Activated CD8-positive, alpha-beta memory T cell treated with anti-CD3 and anti-CD28 coated beads for 36 hours (primary cell): ENCODE results near the gene ZNF503. TPM values are rescaled to one million over a fixed set of nuclear protein-coding genes. Genes with fewer than 3 reads are reported as not detected.

Source experiments
- CTCF ChIA-PET: fragments of 350-600 bp; sonication (Branson Sonifier 250); formaldehyde crosslinking; loops from one replicate; lab custom pipeline; 2021; ENCODE audit warnings: antibody characterized with exemption; lab: Charles Lee
- POLR2A ChIA-PET: fragments of 350-600 bp; sonication (Branson Sonifier 250); formaldehyde crosslinking; loops from one replicate; lab custom pipeline; 2021; ENCODE audit warnings: antibody characterized with exemption; lab: Charles Lee
- total RNA-seq, 2 experiments: library from RNA; stranded (reverse); gene quantifications; one replicate each; pipeline ENCODE4 v1.2.3, GENCODE V29; 2021

The ZNF503 gene
- total RNA-seq, 2 experiments from 2014 or later, result 0.36 to 0.38 TPM

GRCh38 chr10:75432763-75433162 lies 31.2 kb upstream of the ZNF503 start:
- ChIA-PET CTCF (no interaction called here), POLR2A (no interaction called here)

- POLR2A ChIA-PET, result no interaction called here
- CTCF ChIA-PET, result no interaction called here
These were observed 30.6 kb upstream of the ZNF503 start for GRCh38 chr10:75432176-75432575.

- POLR2A ChIA-PET, result no interaction called here
- CTCF ChIA-PET, result no interaction called here
These were observed 29.9 kb upstream of the ZNF503 start, which contains the start of gene LRMDA for GRCh38 chr10:75431180-75432111. TSS of gene LRMDA (plus strand) at chr10:75431624.

GRCh38 chr10:75430000-75430763 lies 28.6 kb upstream of the ZNF503 start:
- ChIA-PET POLR2A (no interaction called here), CTCF (no interaction called here)

GRCh38 chr10:75429159-75429827 lies 27.7 kb upstream of the ZNF503 start:
- POLR2A ChIA-PET, result no interaction called here
- CTCF ChIA-PET, result no interaction called here

GRCh38 chr10:75428434-75429158 lies 27.0 kb upstream of the ZNF503 start:
- ChIA-PET CTCF (no interaction called here), POLR2A (no interaction called here)

GRCh38 chr10:75427951-75428350 lies 26.4 kb upstream of the ZNF503 start:
- CTCF ChIA-PET, result no interaction called here
- POLR2A ChIA-PET, result no interaction called here

GRCh38 chr10:75426880-75427279 lies 25.3 kb upstream of the ZNF503 start:
- CTCF ChIA-PET, result no interaction called here
- POLR2A ChIA-PET, result no interaction called here

- POLR2A ChIA-PET, result no interaction called here
- CTCF ChIA-PET, result no interaction called here
These were observed 23.9 kb upstream of the ZNF503 start for GRCh38 chr10:75425291-75426079.

- CTCF ChIA-PET, result no interaction called here
- POLR2A ChIA-PET, result no interaction called here
These were observed 23.0 kb upstream of the ZNF503 start for GRCh38 chr10:75424571-75424970.

- ChIA-PET CTCF (no interaction called here), POLR2A (no interaction called here)
These were observed 21.3 kb upstream of the ZNF503 start for GRCh38 chr10:75422913-75423312.

- ChIA-PET CTCF (no interaction called here), POLR2A (no interaction called here)
These were observed 17.1 kb upstream of the ZNF503 start for GRCh38 chr10:75418712-75419111.

GRCh38 chr10:75418293-75418692 lies 16.7 kb upstream of the ZNF503 start:
- ChIA-PET POLR2A (no interaction called here), CTCF (no interaction called here)

GRCh38 chr10:75417522-75417927 lies 16.0 kb upstream of the ZNF503 start:
- ChIA-PET CTCF (no interaction called here), POLR2A (no interaction called here)

- ChIA-PET CTCF (no interaction called here), POLR2A (no interaction called here)
These were observed 13.0 kb upstream of the ZNF503 start for GRCh38 chr10:75414527-75414926.

- CTCF ChIA-PET, result no interaction called here
- POLR2A ChIA-PET, result no interaction called here
These were observed 8.8 kb upstream of the ZNF503 start for GRCh38 chr10:75410132-75411005.

- POLR2A ChIA-PET, result no interaction called here
- CTCF ChIA-PET, result no interaction called here
These were observed 7.6 kb upstream of the ZNF503 start for GRCh38 chr10:75408911-75409885.
